A549 (cell line): ENCODE results near the gene ZNF669. TPM values are rescaled to one million over a fixed set of nuclear protein-coding genes. Genes with fewer than 3 reads are reported as not detected.
A peak's percentile ranks its signal among the peaks of the same experiment; 100 is the strongest.

Source experiments
- ATAC-seq, 2 experiments: fragments of 200-7000 bp in 1 of 2; fragments of >200 bp in 1 of 2; cut with Nextera tagmentation in 1 of 2; cut with Tn5 transposase in 1 of 2; 3 replicates each; pipeline versions ENCODE4 v1.8.0 to v1.9.1; 2018 to 2020; ENCODE audit warnings: mild to moderate bottlenecking in 1 of 2, moderate library complexity in 1 of 2
- CTCF ChIA-PET: fragments of 300-600 bp; sonication (Branson Sonifier 250); formaldehyde crosslinking; extraction: SDS; loops from one replicate; lab custom pipeline; 2021; ENCODE audit warnings: antibody characterized with exemption, inconsistent platforms; lab: Yijun Ruan, JAX
- POLR2A ChIA-PET: fragments of 350-600 bp; formaldehyde crosslinking; extraction: SDS; loops from one replicate; lab custom pipeline; 2021; ENCODE audit warnings: antibody characterized with exemption, inconsistent platforms; lab: Yijun Ruan, JAX
- DNase-seq, 2 experiments: peaks; one replicate each; pipeline versions ENCODE4 v3.0.0 to v3.0.0-alpha.2; 2011 to 2016; ENCODE audit warnings: low read depth in 1 of 2, low spot score in 1 of 2
- FAIRE-seq: peaks from 2 replicates; lab custom pipeline; 2011; peaks lifted over from hg19 to GRCh38; lab: Jason Lieb, UNC
- H3K27ac ChIP-seq, 2 experiments: fragments of >200 bp; sonication (Bioruptor Twin); formaldehyde crosslinking; 3 replicates each; pipeline ENCODE4 v1.5.1; 2016 to 2017
- H3K4me1 ChIP-seq: fragments of >200 bp; sonication (Bioruptor Twin); formaldehyde crosslinking; 3 replicates; pipeline ENCODE4 v1.6.1; 2016
- H3K4me2 ChIP-seq: fragments of >200 bp; sonication (Bioruptor Twin); formaldehyde crosslinking; 3 replicates; pipeline ENCODE4 v1.6.1; 2016
- H3K4me3 ChIP-seq: fragments of >200 bp; sonication (Bioruptor Twin); formaldehyde crosslinking; 3 replicates; pipeline ENCODE4 v1.5.1; 2016
- H3K9me3 ChIP-seq: fragments of >200 bp; sonication (Bioruptor Twin); formaldehyde crosslinking; 3 replicates; pipeline ENCODE4 v1.6.1; 2016
- ATOH8 ChIP-seq: fragments of 250-450 bp; sonication (Bioruptor Pico); IDR thresholded peaks from 2 replicates; pipeline ENCODE4 v1.5.0; 2020; ENCODE audit warnings: low read depth, mild to moderate bottlenecking, moderate library complexity
- BCL3 ChIP-seq: fragments of >200 bp; sonication (Bioruptor Twin); formaldehyde crosslinking; IDR thresholded peaks from 3 replicates; pipeline ENCODE4 v1.6.1; 2016
- BHLHE40 ChIP-seq: IDR thresholded peaks from 2 replicates; pipeline ENCODE4 v1.6.1; 2012; ENCODE audit warnings: low read depth, low read length, inconsistent platforms
- CEBPB ChIP-seq, 2 experiments: fragments of >200 bp in 1 of 2; sonication (Bioruptor Twin) in 1 of 2; formaldehyde crosslinking in 1 of 2; IDR thresholded peaks; 2 replicates each; pipeline ENCODE4 v1.6.1; 2012 to 2016
- CHD4 ChIP-seq: fragments of 200-600 bp; sonication (generic); IDR thresholded peaks from 2 replicates; pipeline ENCODE4 v1.6.1; 2016; ENCODE audit warnings: antibody characterized with exemption, mild to moderate bottlenecking, borderline replicate concordance
- CTCF ChIP-seq: fragments of >200 bp; sonication (Bioruptor Twin); formaldehyde crosslinking; IDR thresholded peaks from 3 replicates; pipeline ENCODE4 v1.5.1; 2016
- FOSL2 ChIP-seq, 2 experiments: fragments of 450-650 bp in 1 of 2; fragments of >200 bp in 1 of 2; sonication (Bioruptor Twin) in 1 of 2; formaldehyde crosslinking; IDR thresholded peaks; 2 replicates each; pipeline versions ENCODE4 v1.5.0 to v1.6.1; 2016 to 2020; ENCODE audit warnings: mild to moderate bottlenecking in 1 of 2, moderate library complexity in 1 of 2
- GATA3 ChIP-seq: IDR thresholded peaks from 2 replicates; pipeline ENCODE4 v1.6.1; 2012; ENCODE audit warnings: borderline replicate concordance
- HOXA7 ChIP-seq: fragments of 250-450 bp; sonication (Bioruptor Pico); IDR thresholded peaks from 2 replicates; pipeline ENCODE4 v1.5.0; 2020; ENCODE audit warnings: mild to moderate bottlenecking, moderate library complexity
- JUN ChIP-seq, 2 experiments: fragments of >200 bp; sonication (Bioruptor Twin); formaldehyde crosslinking; IDR thresholded peaks; 2 replicates in 1 of 2; 3 replicates in 1 of 2; pipeline ENCODE4 v1.6.1; 2016 to 2017
- KDM1A ChIP-seq: fragments of 200-600 bp; sonication (generic); IDR thresholded peaks from 2 replicates; pipeline ENCODE4 v1.6.1; 2016; ENCODE audit warnings: low read depth, mild to moderate bottlenecking
- MAX ChIP-seq: IDR thresholded peaks from 2 replicates; pipeline ENCODE4 v1.6.1; 2012
- MAZ ChIP-seq: fragments of 150-350 bp; IDR thresholded peaks from 2 replicates; pipeline ENCODE4 v1.6.1; 2014; ENCODE audit warnings: antibody characterized with exemption, low read depth, low read length, borderline replicate concordance
- NR3C1 ChIP-seq: fragments of >200 bp; sonication (Bioruptor Twin); formaldehyde crosslinking; IDR thresholded peaks from 3 replicates; pipeline ENCODE4 v1.6.1; 2017
- PBX3 ChIP-seq: IDR thresholded peaks from 2 replicates; pipeline ENCODE4 v1.6.1; 2012
- POLR2AphosphoS2 ChIP-seq: conservative IDR thresholded peaks from 2 replicates; pipeline ENCODE4 v1.6.1; 2012; ENCODE audit warnings: low read length, improper control_type of control experiment, inconsistent platforms
- RAD21 ChIP-seq, 2 experiments: fragments of >200 bp in 1 of 2; sonication (Bioruptor Twin) in 1 of 2; formaldehyde crosslinking in 1 of 2; IDR thresholded peaks in 1 of 2; conservative IDR thresholded peaks in 1 of 2; 2 replicates in 1 of 2; 3 replicates in 1 of 2; pipeline ENCODE4 v1.6.1; 2012 to 2018; ENCODE audit warnings: inconsistent platforms in 1 of 2
- RNF2 ChIP-seq: fragments of 200-600 bp; sonication (generic); IDR thresholded peaks from 2 replicates; pipeline ENCODE4 v1.6.1; 2016; ENCODE audit warnings: low read depth, mild to moderate bottlenecking, antibody characterized with exemption, moderate library complexity, borderline replicate concordance
- WGBS: methylation state at CpG from one replicate; pipeline ENCODE4 v1.1.6; 2017; ENCODE audit errors: missing lambda C conversion rate; 5-methylcytosine and 5-hydroxymethylcytosine counted together
- polyA plus RNA-seq, 4 experiments: library from polyadenylated mRNA; depleted of rRNA in 3 of 4; stranded (reverse); fragments of >200 nt; fragmentation: RNase III in 1 of 4; extraction: RNeasy Plus Mini Kit Qiagen cat#74134 plus additional on column Dnase treatment in 1 of 4; gene quantifications; 2 replicates in 3 of 4; 3 replicates in 1 of 4; pipeline ENCODE4 v1.2.3, GENCODE V29; 2011 to 2017

ZNF669 gene
- polyA plus RNA-seq, 2 of the 4 experiments (the other 2 are of a cell fraction): 3.6 to 5.3 TPM

- TF ChIP-seq BCL3 (0 out of 3 replicates have a peak, but pooled peaks have one; percentile 34), GATA3 (peak; percentile 20; the same call in 1 of the 2 replicates), PBX3 (peak; percentile 81), BHLHE40 (no peak), ATOH8 (no peak), MAZ (no peak), JUN (IDR thresholded peaks at IDR 0.05) (peak in 1 of 2 experiments; percentile 62; a peak in 1 of 5 replicates), KDM1A (no peak), RNF2 (peak; percentile 89), NR3C1 (no peak), CHD4 (no peak), HOXA7 (no peak), CTCF (no peak; the same call in 2 of the 3 replicates)
- TF ChIP-seq, all 56 proteins: peak for 11
Measured at GRCh38 chr1:247078258-247079140, 25.7 kb downstream of the ZNF669 start, which contains the start of gene ZNF670 (continued).

- Histone ChIP-seq H3K27ac (peak overlapping the region; percentile 72 to 91), H3K9me3 (peaks cover 39% of the 10 kb centered on the region), H3K4me3 (peak overlapping the region; percentile 75), H3K4me1 (0 out of 3 replicates have a peak, but pooled peaks cover 3% of the 10 kb centered on the region), H3K4me2 (peak overlapping the region; percentile 78)
- WGBS: 11% methylated on average over 8 of the region's 8 CpGs
- CTCF ChIA-PET: no interaction called here
- DNase-seq (peak in 1 of 2 experiments; percentile 13), ATAC-seq (peak; percentile 8 to 15; a peak in 3 of 6 replicates), FAIRE-seq (no peak)
- POLR2A ChIA-PET: interaction anchor here (1.0 to 1.6 kb wide), 3 partner anchors 10 to 34 kb away, joined by 3 to 5 read pairs (median 4); no protein-coding TSS in a partner anchor
- no peak for TF ChIP-seq MAX
- no peak for TF ChIP-seq RAD21 (conservative IDR thresholded peaks at IDR 0.05 in 1 of 2, IDR thresholded peaks at IDR 0.05 in 1 of 2)
- TF ChIP-seq BCL3: no peak
- no peak for TF ChIP-seq CEBPB (IDR thresholded peaks at IDR 0.05)
- TF ChIP-seq POLR2AphosphoS2: no peak
- no peak for TF ChIP-seq NR3C1
- TF ChIP-seq HOXA7: no peak
- TF ChIP-seq CTCF: no peak
- TF ChIP-seq FOSL2 (IDR thresholded peaks at IDR 0.05): no peak
- no peak for TF ChIP-seq FOSL2 (CRISPR knock-in tag; IDR thresholded peaks at IDR 0.05)
Measured at GRCh38 chr1:247077876-247078257, 26.3 kb downstream of the ZNF669 start.
